ENCODE results near the gene GRID2.

GRCh38 chr4:93767917-93768316 lies 1464.2 kb downstream of the GRID2 start:
- TF ChIP-seq CTCF (IDR thresholded peaks at IDR 0.05), result no peak
- TF ChIP-seq POLR2A (IDR thresholded peaks at IDR 0.05), result no peak
